Stimulated activated CD8-positive, alpha-beta memory T cell treated with anti-CD3 and anti-CD28 coated beads, Interleukin-7, amount 100 ng/mL, for 1 hour (primary cell): ENCODE results near the gene ESRRB.

ENCODE experiments used
- DNase-seq, 2 donors: peaks; one replicate each; pipeline ENCODE4 v3.0.0-alpha.2; 2020; ENCODE audit warnings: low read depth in 2 of 2

Gene ESRRB

DNA sequence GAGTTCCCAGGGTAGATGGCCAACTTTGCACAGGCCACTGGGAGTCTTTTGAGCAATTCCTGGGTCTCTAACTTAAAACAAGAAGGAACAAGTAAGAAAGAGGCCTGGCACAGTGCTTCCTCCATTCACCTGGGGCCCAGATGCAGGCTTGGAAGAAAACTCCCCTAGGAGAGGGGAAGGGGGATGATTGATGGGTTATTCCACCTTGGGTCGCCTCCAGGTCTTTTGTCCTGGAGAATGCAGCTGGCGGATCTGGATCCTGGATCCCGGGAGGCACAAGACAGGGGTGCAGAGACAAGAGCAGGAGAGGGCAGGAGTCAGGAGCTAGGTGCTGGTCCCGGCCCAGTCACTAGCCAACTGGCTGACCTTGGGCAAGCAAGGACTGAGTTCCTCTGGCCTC is 74.5 kb downstream of the ESRRB start:
- DNase-seq = no peak

GRCh38 chr14:76456200-76456599 is 80.3 kb downstream of the ESRRB start:
- DNase-seq = no peak

GRCh38 chr14:76456891-76457586 is 81.1 kb downstream of the ESRRB start:
- no peak for DNase-seq

GRCh38 chr14:76457841-76458240 is 81.9 kb downstream of the ESRRB start:
- no peak for DNase-seq

- no peak for DNase-seq
These were observed 85.9 kb downstream of the ESRRB start for GRCh38 chr14:76461886-76462285.

GRCh38 chr14:76462330-76462729 is 86.4 kb downstream of the ESRRB start:
- DNase-seq = no peak

- no peak for DNase-seq
These were observed 87.2 kb downstream of the ESRRB start for GRCh38 chr14:76463105-76463504.

GRCh38 chr14:76464856-76465255 is 88.9 kb downstream of the ESRRB start:
- DNase-seq = no peak

GRCh38 chr14:76465664-76466063 is 89.7 kb downstream of the ESRRB start:
- no peak for DNase-seq

- DNase-seq = no peak
These were observed 91.8 kb downstream of the ESRRB start for GRCh38 chr14:76467711-76468155.

GRCh38 chr14:76472199-76472723 is 96.3 kb downstream of the ESRRB start:
- DNase-seq = no peak

DNA sequence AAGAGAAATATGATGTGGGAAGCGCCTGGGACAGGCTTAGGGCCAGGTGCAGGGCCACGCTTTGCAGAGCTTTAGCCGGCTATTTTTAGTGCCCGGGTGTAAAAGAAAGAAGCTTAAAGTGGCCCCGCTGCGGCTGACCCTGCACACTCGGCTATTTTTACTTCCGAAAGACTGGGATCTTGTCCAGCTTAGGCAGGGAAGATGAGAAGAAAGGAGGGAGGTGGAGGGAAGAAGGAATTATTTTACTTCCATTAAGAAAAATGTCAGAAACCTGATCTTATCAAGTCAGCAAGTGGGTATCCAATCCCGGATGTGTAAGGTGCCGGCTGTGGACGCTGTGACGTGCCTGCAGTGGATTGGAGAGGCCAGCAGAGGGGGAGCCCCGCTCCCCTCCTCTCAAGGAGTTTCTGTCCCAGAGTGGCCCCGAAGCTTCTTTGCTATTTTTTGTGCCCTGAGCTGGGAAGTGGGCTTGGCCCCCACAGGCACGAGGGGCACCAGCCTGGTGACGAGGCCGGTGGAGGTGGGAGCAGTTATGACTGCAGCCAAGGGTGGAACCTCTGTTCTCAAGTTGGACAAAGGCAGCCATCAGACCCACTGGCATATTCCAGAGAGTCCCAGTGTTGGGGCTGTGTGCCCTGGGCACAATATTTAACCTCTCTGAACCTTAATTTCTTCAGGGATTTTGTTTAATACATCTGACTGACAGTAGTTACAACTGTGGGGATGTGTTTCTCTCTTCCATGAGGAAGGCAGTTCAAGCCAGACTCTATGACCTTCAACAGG is 97.7 kb downstream of the ESRRB start:
- no peak for DNase-seq

DNA sequence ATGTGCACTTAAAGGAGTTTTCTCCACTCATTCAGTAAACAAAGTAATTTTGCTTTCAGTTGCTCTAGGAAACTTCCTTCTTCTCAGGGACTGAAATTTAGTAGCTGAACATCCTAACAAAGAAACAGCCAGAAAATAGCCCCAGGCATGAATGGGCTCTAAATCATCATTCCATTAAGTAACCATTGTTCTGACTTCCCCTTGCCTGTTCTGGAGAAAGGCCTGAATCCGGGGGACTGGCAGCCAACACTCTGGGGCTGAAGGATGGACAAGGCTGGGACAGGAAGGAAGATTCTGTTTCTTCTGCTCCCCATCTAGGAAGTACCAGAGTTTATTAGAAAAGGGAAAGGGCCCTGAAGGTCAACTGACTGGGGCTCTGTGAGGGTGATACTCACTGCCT is 104.5 kb downstream of the ESRRB start:
- no peak for DNase-seq

GRCh38 chr14:76484355-76484754 is 108.4 kb downstream of the ESRRB start:
- no peak for DNase-seq

DNA sequence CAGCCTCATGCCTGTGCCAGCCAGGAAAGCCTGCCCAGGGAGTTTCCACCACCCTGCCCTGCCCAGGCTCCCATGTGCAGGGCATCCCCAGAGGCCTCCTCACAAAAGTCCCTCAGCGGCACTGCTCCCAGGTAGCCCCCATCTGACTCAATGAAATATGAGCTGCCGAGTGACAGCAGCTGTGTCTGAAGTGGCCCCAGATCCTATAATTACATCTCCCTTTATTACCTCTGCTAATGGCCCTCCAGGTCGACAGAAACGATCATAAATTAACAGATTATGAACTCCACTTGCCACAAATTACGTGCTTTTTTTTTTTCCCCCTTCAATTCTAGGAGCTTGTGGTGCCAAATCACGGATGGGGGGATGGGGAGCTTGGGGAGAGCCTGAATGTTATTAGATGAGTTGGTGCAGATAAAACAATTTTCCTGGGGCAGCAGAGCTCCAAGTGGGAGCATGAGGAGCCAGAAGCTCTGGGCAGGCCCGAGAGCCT is 110.4 kb downstream of the ESRRB start:
- DNase-seq = no peak

- DNase-seq = no peak
These were observed 112.6 kb downstream of the ESRRB start for GRCh38 chr14:76488551-76488950.

DNA sequence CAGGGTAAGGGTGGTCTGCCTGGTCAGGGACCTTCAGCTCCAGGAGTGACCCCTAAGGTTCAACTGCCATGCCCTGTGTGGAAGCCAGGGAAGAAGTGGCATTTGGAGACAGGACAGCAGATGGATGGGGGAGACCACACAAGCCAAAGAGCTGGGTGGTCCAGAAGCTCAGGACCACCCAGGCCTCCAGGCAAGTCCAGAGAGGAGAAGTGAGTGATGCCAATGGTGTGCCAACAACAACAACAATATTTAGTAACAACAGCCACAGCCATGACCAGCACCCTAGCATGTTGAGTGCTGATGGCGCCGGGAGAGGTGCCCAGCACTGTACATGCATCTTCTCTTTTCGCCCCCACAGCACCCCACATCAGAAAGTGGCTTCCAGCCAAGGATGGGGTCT is 113.7 kb downstream of the ESRRB start:
- DNase-seq = no peak

GRCh38 chr14:76490111-76490510 is 114.2 kb downstream of the ESRRB start:
- DNase-seq = no peak

- no peak for DNase-seq
These were observed 114.8 kb downstream of the ESRRB start for GRCh38 chr14:76490735-76491134.

- DNase-seq = no peak
These were observed 115.4 kb downstream of the ESRRB start for GRCh38 chr14:76491172-76491930.

GRCh38 chr14:76495983-76496382 is 120.0 kb downstream of the ESRRB start:
- DNase-seq = no peak

- no peak for DNase-seq
These were observed 120.7 kb downstream of the ESRRB start for GRCh38 chr14:76496595-76496994.
